Mesenchymal stem cell (in vitro differentiated cells and primary cell): ENCODE measurements around the gene COX8C.

ENCODE experiments used
- DNase-seq: peaks from one replicate; pipeline ENCODE4 v3.0.0-alpha.2; 2013
- H2AFZ ChIP-seq: one replicate; pipeline ENCODE4 v1.6.1; 2013; ENCODE audit warnings: low read depth, mild to moderate bottlenecking, control low read depth, inconsistent platforms, low read length, moderate library complexity
- H2AK5ac ChIP-seq: 2 replicates; pipeline ENCODE4 v1.6.1; 2013; ENCODE audit warnings: low read length, moderate library complexity, mild to moderate bottlenecking, inconsistent platforms; ENCODE audit not compliant: severe bottlenecking
- H2BK120ac ChIP-seq: one replicate; pipeline ENCODE4 v1.6.1; 2013; ENCODE audit warnings: low read depth, mild to moderate bottlenecking, inconsistent platforms, low read length, moderate library complexity
- H2BK12ac ChIP-seq, 2 experiments: one replicate each; pipeline ENCODE4 v1.6.1; 2013; ENCODE audit warnings: inconsistent platforms in 2 of 2, low read length in 2 of 2, mild to moderate bottlenecking in 2 of 2, moderate library complexity in 2 of 2, control low read depth in 1 of 2
- H2BK15ac ChIP-seq: one replicate; pipeline ENCODE4 v1.6.1; 2013; ENCODE audit warnings: mild to moderate bottlenecking, low read depth, inconsistent platforms; ENCODE audit not compliant: poor library complexity, severe bottlenecking
- H2BK5ac ChIP-seq: 2 replicates; pipeline ENCODE4 v1.6.1; 2013; ENCODE audit warnings: low read depth, mild to moderate bottlenecking, low read length, control low read depth, inconsistent platforms; ENCODE audit not compliant: poor library complexity, severe bottlenecking
- H3K14ac ChIP-seq, 2 experiments: one replicate each; pipeline ENCODE4 v1.6.1; 2013; ENCODE audit warnings: inconsistent platforms in 2 of 2, low read length in 2 of 2, control low read depth in 1 of 2, mild to moderate bottlenecking in 1 of 2, moderate library complexity in 1 of 2
- H3K18ac ChIP-seq, 2 experiments: one replicate each; pipeline ENCODE4 v1.6.1; 2013; ENCODE audit warnings: inconsistent platforms in 2 of 2, low read length in 2 of 2, control low read depth in 1 of 2, low read depth in 1 of 2, mild to moderate bottlenecking in 1 of 2
- H3K23ac ChIP-seq, 2 experiments: one replicate each; pipeline ENCODE4 v1.6.1; 2013; ENCODE audit warnings: inconsistent platforms in 2 of 2, low read length in 2 of 2, mild to moderate bottlenecking in 2 of 2, moderate library complexity in 2 of 2, control low read depth in 1 of 2
- H3K27ac ChIP-seq: 2 replicates; pipeline ENCODE4 v1.5.1; 2013; ENCODE audit warnings: mild to moderate bottlenecking, moderate library complexity, low read length, control low read depth, inconsistent platforms; ENCODE audit not compliant: poor library complexity, severe bottlenecking
- H3K27me3 ChIP-seq, 2 experiments: 2 replicates each; pipeline versions ENCODE4 v1.6.1 to v1.7.0; 2013; ENCODE audit warnings: low read length in 2 of 2, mild to moderate bottlenecking in 2 of 2, moderate library complexity in 2 of 2, control low read depth in 1 of 2, inconsistent platforms in 1 of 2; ENCODE audit not compliant: control insufficient read depth in 1 of 2, insufficient read depth in 1 of 2
- H3K36me3 ChIP-seq, 2 experiments: 2 replicates each; pipeline versions ENCODE4 v1.6.1 to v1.7.0; 2013; ENCODE audit warnings: low read length in 2 of 2, control low read depth in 1 of 2, inconsistent platforms in 1 of 2, low read depth in 1 of 2, mild to moderate bottlenecking in 1 of 2; ENCODE audit not compliant: insufficient read depth in 2 of 2, control insufficient read depth in 1 of 2
- H3K4ac ChIP-seq, 2 experiments: one replicate each; pipeline ENCODE4 v1.6.1; 2013; ENCODE audit warnings: inconsistent platforms in 2 of 2, low read length in 2 of 2, mild to moderate bottlenecking in 2 of 2, moderate library complexity in 2 of 2, control low read depth in 1 of 2, low read depth in 1 of 2
- H3K4me1 ChIP-seq: 2 replicates; pipeline ENCODE4 v1.6.1; 2013; ENCODE audit warnings: low read depth, low read length, control low read depth; ENCODE audit not compliant: control insufficient read depth, insufficient read depth
- H3K4me2 ChIP-seq: 2 replicates; pipeline ENCODE4 v1.6.1; 2013; ENCODE audit warnings: low read length, mild to moderate bottlenecking, inconsistent platforms; ENCODE audit not compliant: poor library complexity, severe bottlenecking
- H3K4me3 ChIP-seq, 2 experiments: 2 replicates each; pipeline versions ENCODE4 v1.5.1 to v1.7.0; 2013; ENCODE audit warnings: low read length in 2 of 2, mild to moderate bottlenecking in 2 of 2, control low read depth in 1 of 2, low read depth in 1 of 2; ENCODE audit not compliant: insufficient read depth in 1 of 2
- H3K79me1 ChIP-seq: replicated peaks from 2 replicates; pipeline ENCODE4 v1.6.1; 2013; ENCODE audit warnings: mild to moderate bottlenecking, control low read depth, low read length, inconsistent platforms; ENCODE audit not compliant: poor library complexity, severe bottlenecking
- H3K9ac ChIP-seq: 2 replicates; pipeline ENCODE4 v1.7.0; 2013; ENCODE audit warnings: mild to moderate bottlenecking, low read length, moderate library complexity
- H3K9me3 ChIP-seq: 2 replicates; pipeline ENCODE4 v1.7.0; 2013; ENCODE audit warnings: mild to moderate bottlenecking, low read length; ENCODE audit not compliant: control insufficient read depth
- H4K8ac ChIP-seq: one replicate; pipeline ENCODE4 v1.6.1; 2013; ENCODE audit warnings: inconsistent platforms, mild to moderate bottlenecking, low read length, moderate library complexity
- H4K91ac ChIP-seq: one replicate; pipeline ENCODE4 v1.6.1; 2013; ENCODE audit warnings: mild to moderate bottlenecking, low read length, inconsistent platforms
- WGBS: methylation state at CpG from one replicate; pipeline ENCODE4 v1.1.7; 2013; ENCODE audit warnings: mixed read lengths; 5-methylcytosine and 5-hydroxymethylcytosine counted together

COX8C gene

GRCh38 chr14:93329965-93330608 lies 16.9 kb upstream of the COX8C start:
- Histone ChIP-seq H4K8ac (no peak overlapping the region), H3K9me3 (no peaks in the 10 kb centered on the region), H3K4ac (no peak overlapping the region), H3K4me2 (peak overlapping the region; percentile 39), H2BK12ac (no peak overlapping the region), H3K4me3 (no peak overlapping the region), H3K79me1 (peaks cover 6% of the 10 kb centered on the region), H2AFZ (no peak overlapping the region), H4K91ac (no peak overlapping the region), H2AK5ac (no peak overlapping the region), H3K36me3 (peaks cover 0 to 7% of the 10 kb centered on the region in 2 experiments), H2BK120ac (no peak overlapping the region), H3K18ac (no peak overlapping the region), H3K14ac (no peak overlapping the region), H3K23ac (no peak overlapping the region), H3K9ac (peak overlapping the region; percentile 93), H2BK5ac (no peak overlapping the region), H3K27me3 (no peaks in the 10 kb centered on the region), H3K27ac (peak overlapping the region; percentile 85), H3K4me1 (peaks cover 7% of the 10 kb centered on the region), H2BK15ac (no peak overlapping the region)
- WGBS, result 88% methylated on average over 4 of the region's 5 CpGs
- no peak for DNase-seq

GRCh38 chr14:93330609-93331000 lies 16.4 kb upstream of the COX8C start:
- peak overlapping the region; percentile 76 for H3K4me2 ChIP-seq
- H3K79me1 ChIP-seq, result peaks cover 6% of the 10 kb centered on the region
- WGBS, result 100% methylated on average over 2 of the region's 2 CpGs
- H3K23ac ChIP-seq, result no peak overlapping the region
- no peak overlapping the region for H3K4ac ChIP-seq
- H4K8ac ChIP-seq, result no peak overlapping the region
- no peak overlapping the region for H2AK5ac ChIP-seq
- H2BK15ac ChIP-seq, result no peak overlapping the region
- H3K4me1 ChIP-seq, result peaks cover 7% of the 10 kb centered on the region
- no peak overlapping the region for H2BK120ac ChIP-seq
- DNase-seq, result no peak
- H3K9ac ChIP-seq, result peak overlapping the region; percentile 93
- peak overlapping the region; percentile 82 for H3K27ac ChIP-seq
- H3K18ac ChIP-seq, result no peak overlapping the region
- H3K9me3 ChIP-seq, result no peaks in the 10 kb centered on the region
- H2BK12ac ChIP-seq, result no peak overlapping the region
- no peak overlapping the region for H4K91ac ChIP-seq
- no peak overlapping the region for H3K14ac ChIP-seq
- H3K4me3 ChIP-seq, result peak overlapping the region in 1 of 2 experiments; percentile 86
- peaks cover 0 to 7% of the 10 kb centered on the region in 2 experiments for H3K36me3 ChIP-seq
- H2BK5ac ChIP-seq, result no peak overlapping the region
- no peak overlapping the region for H2AFZ ChIP-seq
- no peaks in the 10 kb centered on the region for H3K27me3 ChIP-seq

GRCh38 chr14:93331002-93331727 lies 15.8 kb upstream of the COX8C start:
- WGBS, result 79% methylated on average over 16 of the region's 17 CpGs
- peaks cover 0 to 4% of the 10 kb centered on the region in 2 experiments for H3K36me3 ChIP-seq
- H3K4me3 ChIP-seq, result peak overlapping the region; percentile 44 to 86

GRCh38 chr14:93331728-93332396 lies 15.1 kb upstream of the COX8C start:
- WGBS, result 18% methylated on average over 14 of the region's 21 CpGs
- Histone ChIP-seq H3K9me3 (no peaks in the 10 kb centered on the region), H2BK12ac (no peak overlapping the region), H3K23ac (no peak overlapping the region), H3K4me3 (peak overlapping the region; percentile 86 to 99), H2BK120ac (no peak overlapping the region), H3K9ac (peak overlapping the region; percentile 93), H4K8ac (no peak overlapping the region), H3K27ac (peak overlapping the region; percentile 84), H3K27me3 (no peaks in the 10 kb centered on the region), H2AK5ac (peak overlapping the region; percentile 54), H2BK15ac (no peak overlapping the region), H2AFZ (no peak overlapping the region), H3K4ac (peak overlapping the region in 1 of 2 experiments; percentile 37), H3K4me1 (peaks cover 4% of the 10 kb centered on the region), H3K36me3 (no peaks in the 10 kb centered on the region), H3K4me2 (peak overlapping the region; percentile 76), H3K18ac (peak overlapping the region; percentile 70 to 100), H3K79me1 (peaks cover 6% of the 10 kb centered on the region), H3K14ac (peak overlapping the region in 1 of 2 experiments; percentile 20), H4K91ac (no peak overlapping the region), H2BK5ac (no peak overlapping the region)
- peak; percentile 47 for DNase-seq

More at GRCh38 chr14:93331002-93331727, 15.8 kb upstream of the COX8C start:
- Histone ChIP-seq H2AK5ac (no peak overlapping the region), H3K9ac (peak overlapping the region; percentile 93), H3K23ac (no peak overlapping the region), H3K79me1 (peaks cover 6% of the 10 kb centered on the region), H2BK15ac (no peak overlapping the region), H2BK120ac (no peak overlapping the region), H3K4ac (peak overlapping the region in 1 of 2 experiments; percentile 49), H3K4me2 (peak overlapping the region; percentile 76), H3K14ac (no peak overlapping the region), H2BK5ac (no peak overlapping the region), H3K4me1 (peaks cover 6% of the 10 kb centered on the region), H2AFZ (no peak overlapping the region), H3K27ac (peak overlapping the region; percentile 82), H4K8ac (no peak overlapping the region), H3K27me3 (no peaks in the 10 kb centered on the region), H4K91ac (no peak overlapping the region), H2BK12ac (no peak overlapping the region), H3K9me3 (no peaks in the 10 kb centered on the region), H3K18ac (peak overlapping the region in 1 of 2 experiments; percentile 48)
- peak; percentile 11 for DNase-seq
